Activated naive CD8-positive, alpha-beta T cell treated with anti-CD3 and anti-CD28 coated beads, Interleukin-2, amount 10 ng/mL, durations not matched to agents 7 days and 5 days (primary cell): ENCODE results near the gene TBC1D9. TPM values are rescaled to one million over a fixed set of nuclear protein-coding genes. Genes with fewer than 3 reads are reported as not detected.
"Not testable (repeated sequence)": the region's sequence is repeated elsewhere in the genome, so short reads cannot be mapped to it uniquely, and the experiment has no call there.

Experiments used
- ATAC-seq: fragments of 150-1000 bp; cut with Tn5 transposase; one replicate; pipeline ENCODE4 v1.10.0; 2021; ENCODE audit warnings: low read depth, moderate library complexity
- POLR2A ChIA-PET: fragments of 350-600 bp; sonication (Branson Sonifier 250); formaldehyde crosslinking; loops from one replicate; lab custom pipeline; 2021; ENCODE audit warnings: antibody characterized with exemption; lab: Charles Lee
- DNase-seq: peaks from one replicate; pipeline ENCODE4 v3.0.0; 2021
- H3K27ac Mint-ChIP-seq: one replicate; pipeline ENCODE4 v1.8.0; 2022; ENCODE audit warnings: mild to moderate bottlenecking, mixed read lengths
- H3K27me3 Mint-ChIP-seq: one replicate; pipeline ENCODE4 v1.8.0; 2022; ENCODE audit warnings: mild to moderate bottlenecking, moderate library complexity, mixed read lengths
- H3K36me3 Mint-ChIP-seq: one replicate; pipeline ENCODE4 v1.8.0; 2021; ENCODE audit warnings: mild to moderate bottlenecking, mixed read lengths
- H3K4me1 Mint-ChIP-seq: one replicate; pipeline ENCODE4 v1.8.0; 2021; ENCODE audit warnings: mixed read lengths
- H3K4me3 Mint-ChIP-seq: one replicate; pipeline ENCODE4 v1.8.0; 2022; ENCODE audit warnings: mild to moderate bottlenecking, moderate library complexity, mixed read lengths
- H3K9me3 Mint-ChIP-seq: one replicate; pipeline ENCODE4 v1.8.0; 2021; ENCODE audit warnings: mixed read lengths
- total RNA-seq, 2 experiments: library from RNA; stranded (reverse); gene quantifications; one replicate each; pipeline ENCODE4 v1.2.3, GENCODE V29; 2021

TBC1D9 gene
- total RNA-seq, 2 experiments from 2014 or later, result 0.11 to 0.17 TPM

- no peak for ATAC-seq
- DNase-seq, result no peak
- Mint-ChIP-seq H3K36me3 (no peaks in the 10 kb centered on the region), H3K4me1 (no peaks in the 10 kb centered on the region), H3K9me3 (no peaks in the 10 kb centered on the region), H3K4me3 (no peak overlapping the region), H3K27ac (no peak overlapping the region), H3K27me3 (peaks cover 2% of the 10 kb centered on the region)
- POLR2A ChIA-PET, result no interaction called here
These were observed 18.8 kb upstream of the TBC1D9 start for GRCh38 chr4:140774956-140775355.

GRCh38 chr4:140774510-140774909 is 18.3 kb upstream of the TBC1D9 start:
- Mint-ChIP-seq H3K4me1 (no peaks in the 10 kb centered on the region), H3K4me3 (no peak overlapping the region), H3K9me3 (no peaks in the 10 kb centered on the region), H3K27ac (no peak overlapping the region), H3K27me3 (peaks cover 5% of the 10 kb centered on the region), H3K36me3 (no peaks in the 10 kb centered on the region)
- POLR2A ChIA-PET, result no interaction called here
- ATAC-seq (no peak), DNase-seq (no peak)

GRCh38 chr4:140769209-140769608 is 13.0 kb upstream of the TBC1D9 start:
- no peaks in the 10 kb centered on the region for H3K4me1 Mint-ChIP-seq
- H3K4me3 Mint-ChIP-seq, result no peak overlapping the region
- no peak overlapping the region for H3K27ac Mint-ChIP-seq
- ATAC-seq (no peak), DNase-seq (no peak)
- H3K9me3 Mint-ChIP-seq, result no peaks in the 10 kb centered on the region
- no peaks in the 10 kb centered on the region for H3K36me3 Mint-ChIP-seq
- H3K27me3 Mint-ChIP-seq, result peaks cover 23% of the 10 kb centered on the region
- POLR2A ChIA-PET, result no interaction called here

GRCh38 chr4:140764785-140765392 is 8.7 kb upstream of the TBC1D9 start:
- DNase-seq, result no peak
- Mint-ChIP-seq H3K27me3 (peaks cover 26% of the 10 kb centered on the region), H3K36me3 (no peaks in the 10 kb centered on the region), H3K4me1 (no peaks in the 10 kb centered on the region), H3K9me3 (no peaks in the 10 kb centered on the region), H3K27ac (no peak overlapping the region), H3K4me3 (no peak overlapping the region)
- POLR2A ChIA-PET, result no interaction called here
- no peak for ATAC-seq

GRCh38 chr4:140762202-140762601 is 6.0 kb upstream of the TBC1D9 start:
- Mint-ChIP-seq H3K4me3 (no peak overlapping the region), H3K4me1 (peaks cover 1% of the 10 kb centered on the region), H3K9me3 (no peaks in the 10 kb centered on the region), H3K27me3 (peaks cover 31% of the 10 kb centered on the region), H3K27ac (no peak overlapping the region), H3K36me3 (no peaks in the 10 kb centered on the region)
- POLR2A ChIA-PET, result no interaction called here
- no peak for ATAC-seq
- DNase-seq, result no peak

- no peak overlapping the region for H3K27ac Mint-ChIP-seq
- H3K4me1 Mint-ChIP-seq, result peaks cover 4% of the 10 kb centered on the region
- H3K9me3 Mint-ChIP-seq, result no peaks in the 10 kb centered on the region
- ATAC-seq, result no peak
- H3K4me3 Mint-ChIP-seq, result peak overlapping the region; percentile 42
- H3K27me3 Mint-ChIP-seq, result peaks cover 52% of the 10 kb centered on the region
- POLR2A ChIA-PET, result interaction anchor here (0.6 kb wide), 1 partner anchor 10 kb away, joined by 7 read pairs; no protein-coding TSS in a partner anchor
- DNase-seq, result no peak
- H3K36me3 Mint-ChIP-seq, result no peaks in the 10 kb centered on the region
These were observed 1.0 kb upstream of the TBC1D9 start for GRCh38 chr4:140757232-140757630.

GRCh38 chr4:140755774-140756318 is 339 bp downstream of the TBC1D9 start:
- Mint-ChIP-seq H3K4me3 (peak overlapping the region; percentile 37), H3K36me3 (no peaks in the 10 kb centered on the region), H3K27ac (no peak overlapping the region), H3K4me1 (peaks cover 4% of the 10 kb centered on the region), H3K9me3 (no peaks in the 10 kb centered on the region), H3K27me3 (peaks cover 65% of the 10 kb centered on the region)
- DNase-seq, result peak; percentile 49
- POLR2A ChIA-PET, result no interaction called here
- ATAC-seq, result peak; percentile 74

GRCh38 chr4:140754918-140755773 is 1.0 kb downstream of the TBC1D9 start:
- peak overlapping the region; percentile 9 for H3K4me3 Mint-ChIP-seq
- H3K27ac Mint-ChIP-seq, result no peak overlapping the region
- POLR2A ChIA-PET, result no interaction called here
- DNase-seq (no peak), ATAC-seq (no peak)
- H3K4me1 Mint-ChIP-seq, result peaks cover 4% of the 10 kb centered on the region
- H3K27me3 Mint-ChIP-seq, result peaks cover 64% of the 10 kb centered on the region
- H3K9me3 Mint-ChIP-seq, result no peaks in the 10 kb centered on the region
- no peaks in the 10 kb centered on the region for H3K36me3 Mint-ChIP-seq

GRCh38 chr4:140753329-140753728 is 2.9 kb downstream of the TBC1D9 start:
- POLR2A ChIA-PET, result no interaction called here
- peaks cover 4% of the 10 kb centered on the region for H3K4me1 Mint-ChIP-seq
- no peak for ATAC-seq
- no peaks in the 10 kb centered on the region for H3K9me3 Mint-ChIP-seq
- DNase-seq, result no peak
- H3K27ac Mint-ChIP-seq, result no peak overlapping the region
- H3K4me3 Mint-ChIP-seq, result no peak overlapping the region
- H3K27me3 Mint-ChIP-seq, result peaks cover 59% of the 10 kb centered on the region
- H3K36me3 Mint-ChIP-seq, result no peaks in the 10 kb centered on the region

- H3K9me3 Mint-ChIP-seq, result no peaks in the 10 kb centered on the region
- H3K27me3 Mint-ChIP-seq, result peaks cover 55% of the 10 kb centered on the region
- POLR2A ChIA-PET, result interaction anchor here (0.5 kb wide), 1 partner anchor 9 kb away, joined by 3 read pairs; no protein-coding TSS in a partner anchor
- H3K4me3 Mint-ChIP-seq, result no peak overlapping the region
- peaks cover 2% of the 10 kb centered on the region for H3K4me1 Mint-ChIP-seq
- DNase-seq (no peak), ATAC-seq (no peak)
- no peaks in the 10 kb centered on the region for H3K36me3 Mint-ChIP-seq
- H3K27ac Mint-ChIP-seq, result no peak overlapping the region
These were observed 3.7 kb downstream of the TBC1D9 start for GRCh38 chr4:140752291-140753068.

- no peak overlapping the region for H3K4me3 Mint-ChIP-seq
- ATAC-seq (no peak), DNase-seq (no peak)
- H3K9me3 Mint-ChIP-seq, result peaks cover 2% of the 10 kb centered on the region
- no peaks in the 10 kb centered on the region for H3K36me3 Mint-ChIP-seq
- peaks cover 1% of the 10 kb centered on the region for H3K4me1 Mint-ChIP-seq
- no peak overlapping the region for H3K27ac Mint-ChIP-seq
- H3K27me3 Mint-ChIP-seq, result peaks cover 51% of the 10 kb centered on the region
- POLR2A ChIA-PET, result no interaction called here
These were observed 5.7 kb downstream of the TBC1D9 start for GRCh38 chr4:140750470-140750869.

GRCh38 chr4:140748171-140748570 is 8.0 kb downstream of the TBC1D9 start:
- no peaks in the 10 kb centered on the region for H3K4me1 Mint-ChIP-seq
- POLR2A ChIA-PET, result no interaction called here
- ATAC-seq, result no peak
- no peaks in the 10 kb centered on the region for H3K36me3 Mint-ChIP-seq
- H3K27me3 Mint-ChIP-seq, result peaks cover 36% of the 10 kb centered on the region
- peaks cover 2% of the 10 kb centered on the region for H3K9me3 Mint-ChIP-seq
- DNase-seq, result no peak
- H3K27ac Mint-ChIP-seq, result no peak overlapping the region
- no peak overlapping the region for H3K4me3 Mint-ChIP-seq

- not testable (repeated sequence) for H3K36me3 Mint-ChIP-seq, H3K27ac Mint-ChIP-seq, DNase-seq, H3K4me3 Mint-ChIP-seq, H3K9me3 Mint-ChIP-seq, H3K4me1 Mint-ChIP-seq, ATAC-seq
- peaks cover 35% of the 10 kb centered on the region for H3K27me3 Mint-ChIP-seq
- POLR2A ChIA-PET, result interaction anchor here (0.6 kb wide), 1 partner anchor 10 kb away, joined by 7 read pairs; no protein-coding TSS in a partner anchor
These were observed 9.6 kb downstream of the TBC1D9 start for GRCh38 chr4:140746546-140746945.
